HEK293T (cell line): Measurements from ENCODE around the gene BMP2.

Experiments
- ARNT ChIP-seq: fragments of 450-650 bp; IDR thresholded peaks from 2 replicates; pipeline ENCODE4 v1.6.1; 2017; ENCODE audit warnings: mild to moderate bottlenecking
- BHLHE40 ChIP-seq: fragments of 450-650 bp; IDR thresholded peaks from 2 replicates; pipeline ENCODE4 v1.6.1; 2016; ENCODE audit warnings: mild to moderate bottlenecking, moderate library complexity, borderline replicate concordance
- CTBP1 ChIP-seq: fragments of 450-650 bp; IDR thresholded peaks from 2 replicates; pipeline ENCODE4 v1.6.1; 2016; ENCODE audit warnings: borderline replicate concordance
- FOXK2 ChIP-seq: fragments of 450-650 bp; IDR thresholded peaks from 2 replicates; pipeline ENCODE4 v1.6.1; 2016; ENCODE audit warnings: mild to moderate bottlenecking
- FOXM1 ChIP-seq: fragments of 450-650 bp; IDR thresholded peaks from 2 replicates; pipeline ENCODE4 v1.6.1; 2017; ENCODE audit warnings: mild to moderate bottlenecking, borderline replicate concordance
- HDGF ChIP-seq: fragments of 450-650 bp; IDR thresholded peaks from 2 replicates; pipeline ENCODE4 v1.6.1; 2017; ENCODE audit warnings: antibody characterized with exemption, borderline replicate concordance
- L3MBTL2 ChIP-seq: fragments of 450-650 bp; conservative IDR thresholded peaks from 2 replicates; pipeline ENCODE4 v1.6.1; 2016; ENCODE audit warnings: mild to moderate bottlenecking
- SUZ12 ChIP-seq: fragments of 450-650 bp; IDR thresholded peaks from 2 replicates; pipeline ENCODE4 v1.6.1; 2016; ENCODE audit warnings: mild to moderate bottlenecking

- TF ChIP-seq L3MBTL2 (no peak), SUZ12 (no peak), FOXM1 (no peak), BHLHE40 (no peak), FOXK2 (no peak), ARNT (no peak), CTBP1 (no peak), HDGF (no peak)
These were observed 2.9 kb upstream of the BMP2 start for GRCh38 chr20:6764619-6765018.
